NT2/D1 (cell line): ENCODE measurements around the gene GTF3C5.
"Not testable (repeated sequence)": the region's sequence is repeated elsewhere in the genome, so short reads cannot be mapped to it uniquely, and the experiment has no call there.

ENCODE experiments used
- DNase-seq: peaks from one replicate; pipeline ENCODE4 v3.0.0-alpha.2; 2011; ENCODE audit warnings: low read depth, low spot score
- H3K27me3 ChIP-seq: 2 replicates; pipeline ENCODE4 v1.6.0; 2011; ENCODE audit warnings: mild to moderate bottlenecking; ENCODE audit not compliant: insufficient read length, insufficient read depth
- H3K36me3 ChIP-seq: 2 replicates; pipeline ENCODE4 v1.6.1; 2011; ENCODE audit warnings: mild to moderate bottlenecking, low read length, mixed read lengths; ENCODE audit not compliant: insufficient read depth, insufficient read length
- H3K4me1 ChIP-seq: 2 replicates; pipeline ENCODE4 v1.5.1; 2011; ENCODE audit not compliant: insufficient read depth, insufficient read length
- H3K4me3 ChIP-seq: 2 replicates; pipeline ENCODE4 v1.5.1; 2011; ENCODE audit warnings: low read depth; ENCODE audit not compliant: insufficient read length
- H3K9ac ChIP-seq: 2 replicates; pipeline ENCODE4 v1.6.0; 2011; ENCODE audit warnings: low read depth; ENCODE audit not compliant: insufficient read length
- H3K9me3 ChIP-seq: 2 replicates; pipeline ENCODE4 v1.5.1; 2011; ENCODE audit warnings: mild to moderate bottlenecking, low read length; ENCODE audit not compliant: insufficient read depth
- SUZ12 ChIP-seq: IDR thresholded peaks from 2 replicates; pipeline ENCODE4 v1.6.1; 2011; ENCODE audit not compliant: insufficient read length, insufficient read depth; ENCODE audit errors: extremely low read depth
- YY1 ChIP-seq: IDR thresholded peaks from 2 replicates; pipeline ENCODE4 v1.6.1; 2011; ENCODE audit not compliant: insufficient read length, insufficient read depth
- ZNF274 ChIP-seq: IDR thresholded peaks from 2 replicates; pipeline ENCODE4 v1.6.1; 2011; ENCODE audit warnings: mild to moderate bottlenecking, low read depth, low read length

Gene GTF3C5

DNA sequence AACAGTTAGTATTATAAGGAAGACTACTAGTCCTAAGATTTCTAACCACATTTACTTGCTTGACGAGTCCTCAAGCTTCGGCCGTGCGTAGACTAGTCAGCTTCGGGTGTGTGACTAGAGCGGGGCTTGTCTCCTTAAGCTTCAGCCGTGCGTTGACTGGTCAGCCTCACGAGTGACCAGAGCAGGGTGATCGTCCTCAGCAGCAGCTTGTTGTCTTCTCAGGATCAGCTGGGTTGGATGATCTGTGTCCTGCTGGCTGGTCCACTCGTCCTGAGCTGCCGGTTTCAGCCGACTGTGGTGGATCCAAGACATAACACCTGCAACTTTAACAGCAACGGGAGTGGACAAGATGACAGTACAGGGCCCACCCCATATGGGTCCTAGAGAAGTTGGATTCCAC, 47.7 kb downstream of the GTF3C5 start:
- no peaks in the 10 kb centered on the region for H3K27me3 ChIP-seq
- TF ChIP-seq ZNF274 (no peak), SUZ12 (no peak), YY1 (no peak)
- H3K4me3 ChIP-seq: no peak overlapping the region
- no peaks in the 10 kb centered on the region for H3K36me3 ChIP-seq
- no peak overlapping the region for H3K9ac ChIP-seq
- peaks cover 8% of the 10 kb centered on the region for H3K4me1 ChIP-seq
- H3K9me3 ChIP-seq: no peaks in the 10 kb centered on the region
- DNase-seq: no peak

DNA sequence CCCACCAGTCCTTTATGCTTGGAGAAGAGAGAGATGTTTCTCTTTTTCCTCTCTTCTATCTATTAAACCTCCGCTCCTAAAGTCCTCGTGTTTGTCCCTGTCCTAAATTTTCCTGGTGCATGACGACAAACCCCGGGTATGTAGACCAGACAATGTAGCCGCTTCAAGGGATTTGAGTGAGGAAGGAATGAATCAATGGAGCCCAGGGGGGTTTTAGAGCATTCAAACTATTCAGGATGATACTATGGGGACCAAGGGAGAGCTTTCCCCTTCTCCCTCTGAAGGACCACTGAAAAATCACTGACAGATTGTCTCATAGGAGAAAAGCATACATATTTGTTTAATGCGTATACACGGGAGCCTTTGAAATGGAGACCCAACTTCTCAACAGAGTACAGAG, 49.4 kb downstream of the GTF3C5 start:
- no peak for DNase-seq
- Histone ChIP-seq H3K36me3 (no peaks in the 10 kb centered on the region), H3K27me3 (no peaks in the 10 kb centered on the region), H3K9ac (no peak overlapping the region), H3K4me1 (peaks cover 8% of the 10 kb centered on the region), H3K9me3 (no peaks in the 10 kb centered on the region), H3K4me3 (no peak overlapping the region)
- TF ChIP-seq YY1 (no peak), ZNF274 (no peak), SUZ12 (no peak)

DNA sequence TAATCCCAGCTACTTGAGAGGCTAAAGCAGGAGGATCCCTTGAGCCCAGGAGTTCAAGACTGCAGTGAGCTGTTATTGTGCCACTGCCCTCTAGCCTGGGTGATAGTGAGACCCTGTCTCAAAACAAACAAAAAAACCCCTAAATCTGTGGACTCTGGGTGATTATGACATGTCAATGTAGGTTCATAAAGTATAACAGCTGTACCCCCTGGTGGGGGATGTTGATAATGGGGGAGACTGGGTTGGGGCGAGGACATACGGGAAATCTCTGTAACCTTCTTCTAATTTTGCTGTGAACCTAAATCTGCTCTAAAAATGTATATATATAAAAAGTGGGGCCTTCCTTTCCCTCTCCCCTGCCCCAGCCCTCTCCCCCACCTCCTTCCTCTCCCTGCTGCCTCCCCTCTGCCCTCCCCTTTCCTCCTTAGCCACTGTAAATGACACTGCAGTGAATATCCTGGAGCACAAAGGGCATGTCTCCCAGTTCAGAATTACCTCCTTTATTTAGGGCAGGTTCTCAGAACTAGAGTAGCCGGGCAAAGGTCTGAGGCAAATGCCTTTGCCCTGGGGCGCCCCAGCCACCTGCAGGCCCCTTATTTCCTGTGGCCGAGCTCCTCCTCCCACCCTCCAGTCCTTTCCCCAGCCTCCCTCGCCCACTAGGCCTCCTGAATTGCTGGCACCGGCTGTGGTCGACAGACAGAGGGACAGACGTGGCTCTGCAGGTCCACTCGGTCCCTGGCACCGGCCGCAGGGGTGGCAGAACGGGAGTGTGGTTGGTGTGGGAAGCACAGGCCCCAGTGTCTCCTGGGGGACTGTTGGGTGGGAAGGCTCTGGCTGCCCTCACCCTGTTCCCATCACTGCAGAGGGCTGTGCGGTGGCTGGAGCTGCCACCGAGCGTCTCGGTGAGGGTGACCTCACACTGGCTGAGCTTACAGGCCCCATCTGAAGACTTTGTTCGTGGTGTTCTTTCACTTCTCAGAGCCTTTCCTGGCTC, 50.3 kb downstream of the GTF3C5 start:
- DNase-seq, H3K27me3 ChIP-seq, H3K9ac ChIP-seq, H3K4me1 ChIP-seq, H3K36me3 ChIP-seq, H3K4me3 ChIP-seq, H3K9me3 ChIP-seq: not testable (repeated sequence)

DNA sequence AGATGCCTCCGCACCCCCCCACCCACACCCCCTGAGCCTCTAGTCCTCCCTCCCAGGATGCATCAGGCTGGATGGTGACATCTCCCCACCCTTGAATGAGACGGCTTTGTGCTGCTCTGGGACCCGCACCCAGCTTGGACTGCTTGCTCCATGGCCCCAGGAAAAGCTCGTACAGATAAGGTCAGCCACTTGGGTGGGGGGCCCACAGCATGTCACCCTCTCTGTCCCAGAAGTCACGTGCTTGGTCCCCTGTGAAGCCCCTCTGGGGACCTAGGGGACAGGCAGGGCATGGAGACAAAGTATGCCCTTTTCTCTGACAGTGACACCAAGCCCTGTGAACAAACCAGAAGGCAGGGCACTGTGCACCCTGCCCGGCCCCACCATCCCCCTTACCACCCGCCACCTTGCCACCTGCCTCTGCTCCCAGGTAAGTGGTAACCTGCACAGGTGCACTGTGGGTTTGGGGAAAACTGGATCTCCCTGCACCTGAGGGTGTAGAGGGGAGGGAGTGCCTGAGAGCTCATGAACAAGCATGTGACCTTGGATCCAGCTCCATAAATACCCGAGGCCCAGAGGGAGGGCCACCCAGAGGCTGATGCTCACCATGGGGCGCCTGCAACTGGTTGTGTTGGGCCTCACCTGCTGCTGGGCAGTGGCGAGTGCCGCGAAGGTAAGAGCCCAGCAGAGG, 51.3 kb downstream of the GTF3C5 start:
- not testable (repeated sequence) for H3K36me3 ChIP-seq, H3K9me3 ChIP-seq, H3K9ac ChIP-seq, DNase-seq, H3K4me3 ChIP-seq, H3K4me1 ChIP-seq, H3K27me3 ChIP-seq

DNA sequence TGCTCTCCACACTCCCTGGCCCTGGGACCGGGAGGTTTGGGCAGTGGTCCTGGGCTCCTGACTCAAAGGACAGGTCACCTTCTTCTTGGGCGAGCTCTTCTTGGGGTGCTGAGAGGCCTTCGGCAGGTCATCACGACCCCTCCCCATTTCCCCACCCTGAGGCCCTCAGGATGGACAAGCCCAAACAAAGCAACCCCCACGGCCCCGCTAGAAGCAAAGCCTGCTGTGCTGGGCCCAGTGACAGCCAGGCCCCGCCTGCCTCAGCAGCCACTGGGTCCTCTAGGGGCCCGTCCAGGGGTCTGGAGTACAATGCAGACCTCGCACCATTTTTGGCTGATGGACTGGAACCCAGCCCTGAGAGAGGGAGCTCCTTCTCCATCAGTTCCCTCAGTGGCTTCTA, 52.9 kb downstream of the GTF3C5 start:
- not testable (repeated sequence) for DNase-seq, H3K9ac ChIP-seq, H3K36me3 ChIP-seq, H3K9me3 ChIP-seq, H3K4me1 ChIP-seq, H3K27me3 ChIP-seq, H3K4me3 ChIP-seq

DNA sequence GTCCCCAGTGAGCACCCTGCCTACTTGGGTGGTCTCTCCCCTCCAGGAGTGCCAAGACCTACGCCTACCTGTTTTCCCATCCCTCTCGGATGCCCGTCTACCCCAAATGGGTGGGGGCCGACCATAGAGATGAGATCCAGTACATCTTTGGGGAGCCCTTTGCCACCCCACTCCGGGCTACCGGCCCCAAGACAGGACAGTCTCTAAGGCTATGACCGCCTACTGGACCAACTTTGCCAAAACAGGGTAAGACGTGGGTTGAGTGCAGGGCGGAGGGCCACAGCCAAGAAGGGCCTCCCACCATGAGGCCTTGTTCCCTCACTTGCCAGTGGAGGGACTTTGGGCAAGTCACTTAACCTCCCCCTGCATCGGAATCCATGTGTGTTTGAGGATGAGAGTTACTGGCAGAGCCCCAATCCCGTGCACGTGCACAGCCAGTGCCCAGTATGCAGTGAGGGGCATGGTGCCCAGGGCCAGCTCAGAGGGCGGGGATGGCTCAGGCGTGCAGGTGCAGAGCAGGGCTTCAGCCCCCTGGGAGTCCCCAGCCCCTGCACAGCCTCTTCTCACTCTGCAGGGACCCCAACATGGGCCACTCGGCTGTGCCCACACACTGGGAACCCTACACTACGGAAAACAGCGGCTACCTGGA, 55.5 kb downstream of the GTF3C5 start:
- DNase-seq, H3K4me1 ChIP-seq, H3K9me3 ChIP-seq, H3K27me3 ChIP-seq, H3K36me3 ChIP-seq, H3K4me3 ChIP-seq, H3K9ac ChIP-seq: not testable (repeated sequence)

DNA sequence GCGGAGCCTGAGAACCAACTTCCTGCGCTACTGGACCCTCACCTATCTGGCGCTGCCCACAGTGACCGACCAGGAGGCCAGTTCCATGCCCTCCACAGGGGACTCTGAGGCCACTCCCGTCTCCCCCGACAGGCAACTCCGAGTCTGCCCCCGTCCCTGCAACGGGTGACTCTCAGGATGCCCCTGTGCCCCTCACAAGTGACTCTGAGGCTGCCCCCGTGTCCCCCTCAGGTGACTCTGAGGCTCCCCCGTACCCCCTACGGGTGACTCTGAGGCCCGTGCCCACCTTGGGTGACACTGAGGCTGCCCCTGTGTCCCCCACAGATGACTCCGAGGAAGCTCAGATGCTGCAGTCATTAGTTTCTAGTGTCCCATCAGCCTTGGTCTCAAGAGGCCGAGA, 56.1 kb downstream of the GTF3C5 start:
- Histone ChIP-seq H3K4me3 (no peak overlapping the region), H3K27me3 (no peaks in the 10 kb centered on the region), H3K4me1 (no peaks in the 10 kb centered on the region), H3K36me3 (no peaks in the 10 kb centered on the region), H3K9ac (no peak overlapping the region), H3K9me3 (no peaks in the 10 kb centered on the region)
- TF ChIP-seq ZNF274: no peak
- no peak for TF ChIP-seq SUZ12
- no peak for TF ChIP-seq YY1
- DNase-seq: no peak
